Stimulated activated CD8-positive, alpha-beta memory T cell treated with anti-CD3 and anti-CD28 coated beads, Interleukin-12 subunit alpha, Interleukin-12 subunit beta, amount 100 ng/mL, for 24 hours (primary cell): Measurements from ENCODE around the gene SLC6A12.
A peak's percentile ranks its signal among the peaks of the same experiment; 100 is the strongest.

Source experiments
- DNase-seq: peaks from one replicate; pipeline ENCODE4 v3.0.0-alpha.2; 2020; ENCODE audit errors: extremely low read depth

Gene SLC6A12

DNA sequence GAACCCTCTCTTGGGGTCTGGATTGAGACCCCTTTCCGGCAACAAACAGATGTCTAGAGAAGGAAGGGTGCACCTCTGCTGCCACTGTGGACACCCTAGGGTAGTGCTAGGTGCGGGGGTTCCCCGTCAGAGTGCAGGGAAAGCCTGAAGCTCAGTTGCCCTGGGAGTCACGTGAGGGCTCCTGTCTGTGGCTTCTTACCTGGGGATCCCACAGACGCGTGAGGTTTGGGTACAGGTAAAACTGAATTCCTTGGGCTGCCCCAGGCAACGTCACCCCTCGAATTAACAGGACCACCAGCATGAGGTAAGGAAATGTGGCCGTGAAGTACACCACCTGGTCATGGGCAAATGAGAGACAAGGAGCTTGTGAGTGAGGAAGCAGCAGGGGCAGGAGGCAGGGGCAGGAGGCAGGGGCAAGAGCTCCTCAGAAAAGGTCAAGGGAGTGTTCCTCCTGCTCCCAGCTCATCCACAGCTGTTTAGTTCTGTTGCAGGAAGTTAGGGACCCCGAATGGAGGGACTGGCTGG lies 21.0 kb upstream of the SLC6A12 start:
- no peak for DNase-seq

DNA sequence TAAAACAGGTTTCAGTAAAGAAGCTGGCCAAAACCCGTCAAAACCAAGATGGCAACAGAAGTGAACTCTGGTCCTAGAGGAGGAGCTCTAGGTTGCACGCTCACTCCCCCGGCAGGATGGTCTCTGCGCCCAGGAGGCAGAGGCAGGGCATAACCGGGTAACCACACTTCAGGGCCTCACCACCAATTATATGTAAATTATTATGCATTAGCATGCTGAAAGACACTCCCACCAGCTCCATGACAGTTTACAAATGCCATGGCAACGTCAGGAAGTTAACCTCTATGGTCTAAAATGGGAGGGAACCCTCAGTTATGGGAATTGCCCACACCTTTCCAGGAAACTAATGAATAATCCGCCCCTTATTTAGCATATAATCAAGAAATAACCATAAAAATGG lies 20.1 kb upstream of the SLC6A12 start:
- DNase-seq = no peak

DNA sequence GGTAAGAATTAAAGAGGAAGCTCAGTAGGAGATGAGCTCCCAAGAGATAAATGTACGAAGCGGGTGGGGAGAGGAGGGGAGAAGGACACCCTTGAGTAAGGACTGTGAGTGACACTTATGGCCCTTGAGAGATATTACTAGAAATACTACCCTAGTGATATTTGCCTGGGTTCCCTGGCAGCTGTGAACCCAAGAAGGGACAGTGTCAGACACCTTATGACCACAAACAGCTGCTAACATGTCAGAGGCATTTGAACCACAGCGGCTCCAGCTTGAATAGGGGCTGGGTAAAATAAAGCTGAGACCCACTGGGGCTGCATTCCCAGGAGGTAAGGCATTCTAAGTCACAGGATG lies 19.6 kb upstream of the SLC6A12 start:
- DNase-seq = no peak

DNA sequence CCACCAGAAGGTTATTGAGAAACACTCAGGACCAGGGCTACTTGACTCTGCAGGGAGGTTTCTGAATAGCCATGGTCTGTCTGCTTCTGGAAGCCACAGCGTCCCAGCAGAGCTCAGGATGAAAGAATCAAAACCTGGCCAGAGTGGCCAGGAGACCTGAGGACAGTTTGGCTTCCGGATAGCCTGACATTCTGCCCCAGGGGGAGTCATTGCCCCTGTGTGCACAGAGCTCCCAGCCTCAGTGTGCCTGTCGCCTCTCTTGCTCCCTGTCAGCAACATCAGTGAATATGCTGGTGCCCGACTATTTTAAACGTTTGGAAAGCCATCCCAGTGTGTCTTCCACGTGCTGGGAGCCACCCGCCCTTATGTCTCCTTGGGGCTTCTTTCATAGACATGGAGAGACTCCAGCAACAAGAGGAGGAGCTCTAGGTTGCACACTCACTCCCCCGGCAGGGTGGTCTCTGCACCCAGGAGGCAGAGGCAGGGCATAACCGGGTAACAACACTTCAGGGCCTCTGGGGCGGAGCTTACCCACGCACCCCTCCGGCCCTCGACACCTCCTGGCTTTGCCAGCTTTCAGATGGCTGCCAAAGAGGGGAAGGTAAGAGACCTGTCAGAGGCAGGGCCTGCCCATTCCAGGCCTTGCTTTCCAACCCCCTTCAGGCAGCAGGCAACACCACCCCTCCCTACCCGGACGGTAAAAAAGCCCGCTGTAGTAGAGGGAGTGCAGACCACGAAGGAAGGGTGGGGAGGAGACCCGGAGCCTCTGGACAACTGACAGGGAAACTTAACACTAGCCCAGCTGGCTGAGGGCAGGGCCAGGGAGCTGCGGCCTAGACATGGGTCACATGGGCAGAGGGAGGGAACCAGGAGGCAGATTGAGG lies 19.0 kb upstream of the SLC6A12 start:
- DNase-seq = no peak

GRCh38 chr12:230925-231671 lies 17.1 kb upstream of the SLC6A12 start:
- DNase-seq = no peak

GRCh38 chr12:229441-230191 lies 15.7 kb upstream of the SLC6A12 start:
- no peak for DNase-seq

GRCh38 chr12:228846-229200 lies 14.9 kb upstream of the SLC6A12 start:
- DNase-seq = no peak

GRCh38 chr12:227923-228845 lies 14.2 kb upstream of the SLC6A12 start:
- no peak for DNase-seq

DNA sequence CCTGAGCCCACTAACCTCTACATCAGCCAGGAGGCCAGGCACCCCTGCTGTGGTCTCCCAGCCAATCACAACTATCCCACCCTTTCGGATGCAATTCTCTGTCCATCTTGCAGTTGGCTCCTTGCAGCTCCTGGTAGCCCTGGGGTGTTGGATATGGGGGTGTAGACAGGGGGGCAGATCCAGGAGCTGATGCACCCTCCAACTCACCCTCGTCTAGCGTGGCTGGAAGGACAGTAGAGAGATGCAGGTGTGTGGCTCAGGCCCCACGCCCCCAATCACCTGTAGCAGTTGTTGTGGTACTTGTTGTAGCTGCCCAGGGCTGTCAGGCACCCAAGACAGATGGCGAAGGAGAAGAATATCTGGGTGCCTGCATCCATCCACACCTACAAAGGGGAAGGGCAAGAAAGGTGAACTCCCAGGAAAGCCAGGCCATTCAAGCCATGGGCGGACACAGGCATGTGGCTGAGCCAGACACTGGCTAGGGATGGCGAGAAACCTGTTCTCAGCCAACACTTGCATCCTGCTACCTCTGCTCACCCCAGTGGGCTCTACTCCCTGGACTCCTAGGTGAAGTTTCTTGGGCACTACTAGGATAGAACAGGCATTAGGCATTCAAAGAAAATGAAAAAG lies 13.4 kb upstream of the SLC6A12 start:
- DNase-seq = no peak

DNA sequence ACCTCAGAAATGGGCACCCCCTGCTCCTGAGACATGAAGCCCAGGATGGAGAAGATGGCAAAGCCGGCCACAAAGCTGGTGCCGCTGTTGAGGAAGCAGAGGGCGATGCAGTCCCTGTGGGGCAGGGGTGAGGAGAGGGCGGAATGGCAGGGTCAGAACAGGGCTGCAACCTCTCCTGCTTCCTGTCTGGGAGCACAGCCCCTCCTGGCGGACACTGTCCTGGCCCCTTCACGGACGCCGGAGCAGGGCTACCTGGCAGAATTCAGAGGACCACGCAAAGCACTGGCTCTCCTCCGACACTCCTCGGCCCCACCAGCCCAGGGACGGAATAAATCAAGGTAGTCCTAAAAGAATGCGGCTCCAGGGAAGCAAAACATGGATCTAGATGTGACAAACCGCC lies 12.4 kb upstream of the SLC6A12 start:
- DNase-seq = no peak

- DNase-seq = no peak
Measured at GRCh38 chr12:225012-225411, 11.1 kb upstream of the SLC6A12 start.

DNA sequence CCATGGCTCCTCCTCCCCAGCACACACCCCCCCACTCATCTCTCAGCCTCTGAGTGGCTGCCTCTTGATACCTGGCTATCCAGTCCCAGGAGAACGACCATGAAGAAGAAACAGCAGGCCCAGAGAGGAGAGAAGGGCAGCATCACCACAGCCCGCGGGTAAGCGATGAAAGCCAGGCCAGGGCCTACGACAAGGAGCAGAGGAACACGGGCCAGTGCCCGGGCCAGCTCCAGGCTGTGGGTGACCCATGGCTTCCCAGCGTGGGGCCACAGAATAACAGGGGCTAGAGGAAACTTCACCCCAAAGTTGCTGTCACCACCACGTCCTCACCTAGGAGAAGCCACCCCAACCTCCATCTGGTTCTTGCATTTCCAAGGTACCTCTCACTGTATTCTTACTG lies 10.4 kb upstream of the SLC6A12 start:
- no peak for DNase-seq

GRCh38 chr12:223841-224240 lies 9.9 kb upstream of the SLC6A12 start:
- no peak for DNase-seq

- no peak for DNase-seq
Measured at GRCh38 chr12:221736-222135, 7.8 kb upstream of the SLC6A12 start.

DNA sequence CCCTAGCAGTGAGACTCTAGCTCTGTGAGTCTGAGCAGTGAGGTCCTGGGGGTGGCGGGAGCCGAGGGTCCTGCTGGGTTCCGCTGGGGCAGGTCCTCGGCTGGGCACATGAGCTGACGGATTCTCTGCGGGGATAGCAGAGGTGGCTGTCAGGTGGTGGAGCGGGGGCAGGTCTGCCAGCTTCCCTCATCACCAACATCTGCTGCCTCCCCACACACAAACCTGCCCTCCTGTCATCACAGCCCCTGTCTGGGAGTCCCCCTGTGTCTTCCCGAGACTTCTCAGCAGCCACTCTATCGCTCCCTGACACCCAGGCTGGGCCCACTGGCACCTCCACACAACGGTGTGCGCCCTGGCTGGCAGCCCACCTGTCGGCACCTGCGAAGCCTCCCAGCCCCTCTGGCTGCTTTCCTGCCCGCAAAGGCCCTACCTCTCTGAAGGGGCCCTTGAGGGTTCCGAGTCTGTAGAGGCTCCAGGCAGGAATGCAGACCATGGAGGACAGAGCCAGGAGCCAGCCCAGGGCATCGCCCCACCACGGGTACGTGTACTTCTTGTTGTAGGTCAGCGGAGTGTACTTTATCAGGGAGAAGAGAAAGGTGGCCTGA lies 7.1 kb upstream of the SLC6A12 start:
- no peak for DNase-seq

DNA sequence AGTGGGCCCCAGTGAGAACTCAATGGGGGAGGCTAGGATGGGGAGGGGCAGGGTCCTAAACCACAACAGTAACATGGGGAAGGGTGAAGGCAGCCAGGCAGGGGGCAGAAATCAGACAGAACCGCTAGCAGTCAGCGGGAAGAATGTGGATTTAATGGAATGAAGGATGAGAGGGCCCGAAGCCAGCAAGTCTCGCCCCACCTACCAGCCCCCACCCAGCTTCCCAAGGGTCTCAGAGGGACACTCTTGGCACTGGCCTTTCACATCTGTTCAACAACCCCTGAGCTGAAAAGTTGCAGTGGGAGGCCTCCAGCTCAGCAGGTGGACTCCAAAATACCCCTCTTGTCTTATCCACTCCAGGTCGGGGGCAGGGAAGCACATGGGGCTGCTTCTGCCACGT lies 6.5 kb upstream of the SLC6A12 start:
- no peak for DNase-seq

DNA sequence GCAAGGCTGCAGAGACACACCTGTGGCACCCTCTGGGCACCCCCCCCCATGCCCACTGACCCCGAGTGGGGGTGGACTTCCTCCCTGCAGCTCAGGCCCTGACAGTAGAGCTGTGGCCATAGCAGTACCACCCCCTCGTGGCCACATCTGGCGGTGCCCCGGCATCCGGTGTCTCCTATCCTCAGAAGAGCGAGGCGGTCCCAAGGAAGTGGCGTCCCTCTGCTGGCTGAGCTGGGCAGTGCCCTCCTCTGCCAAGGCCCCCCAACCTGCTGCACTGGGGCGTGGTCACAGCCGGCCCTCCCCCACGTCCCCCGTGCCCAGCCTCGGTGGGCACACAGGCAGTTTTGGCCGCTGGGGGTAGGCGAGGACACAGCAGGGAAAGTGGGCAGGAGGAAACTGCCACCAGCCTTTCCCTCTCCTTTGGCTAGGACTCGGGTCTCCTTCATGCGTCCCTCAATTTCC lies 6.0 kb upstream of the SLC6A12 start:
- DNase-seq = peak; percentile 24

DNA sequence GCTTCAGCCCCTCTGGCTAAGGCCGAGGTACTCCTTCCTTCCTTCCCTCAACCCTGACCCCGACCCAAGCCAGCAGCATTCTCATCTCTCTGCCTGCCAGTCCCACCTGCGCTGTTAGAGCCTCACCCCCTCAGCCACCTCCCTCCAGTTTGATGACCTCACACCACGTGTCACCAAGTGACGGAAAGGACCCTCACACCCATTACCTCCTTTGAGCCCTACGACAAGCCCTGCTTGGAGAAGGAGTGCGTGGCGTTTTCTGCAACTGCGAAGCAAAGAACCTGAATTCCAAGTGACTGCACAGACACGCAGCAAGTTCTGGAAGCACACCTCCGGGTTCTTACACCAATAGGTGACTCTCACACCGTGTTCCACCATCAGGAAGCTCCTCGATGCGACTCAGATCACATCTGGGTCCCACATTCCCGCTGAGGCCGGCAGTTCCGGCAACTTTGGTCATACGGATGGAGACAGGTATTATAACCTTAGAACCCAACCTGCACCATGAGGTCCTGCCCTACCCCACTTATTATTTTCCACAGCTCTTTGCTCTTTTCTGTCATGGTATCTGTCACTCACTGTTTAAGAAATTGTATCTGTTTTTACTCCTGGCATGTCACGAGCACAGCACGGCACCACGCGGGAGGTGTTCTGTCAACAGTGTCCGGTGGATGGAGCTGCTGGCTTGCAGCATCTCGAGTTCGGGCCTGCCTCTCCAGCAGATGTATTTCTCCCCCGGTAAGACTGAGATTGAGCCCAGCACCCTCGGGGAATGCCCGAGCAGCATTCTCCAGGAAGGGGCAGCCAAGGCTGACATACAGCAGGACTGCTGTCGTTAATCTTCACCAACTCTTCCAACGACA lies 5.0 kb upstream of the SLC6A12 start:
- DNase-seq = no peak

GRCh38 chr12:218221-218620 lies 4.3 kb upstream of the SLC6A12 start:
- DNase-seq = no peak
